Activated B cell treated with CpG ODN at 0.5 μM for 24 hours (primary cell): Measurements from ENCODE around the gene NEK10. TPM values are rescaled to one million over a fixed set of nuclear protein-coding genes. Genes with fewer than 3 reads are reported as not detected.
"Not testable (repeated sequence)": the region's sequence is repeated elsewhere in the genome, so short reads cannot be mapped to it uniquely, and the experiment has no call there.

Experiments
- ATAC-seq: fragments of 200-7000 bp; cut with Tn5 transposase; one replicate; pipeline ENCODE4 v1.10.0; 2021; ENCODE audit warnings: low read depth, mild to moderate bottlenecking, moderate library complexity
- CTCF ChIA-PET: fragments of 350-600 bp; sonication (Branson Sonifier 250); formaldehyde crosslinking; loops from one replicate; lab custom pipeline; 2021; ENCODE audit warnings: antibody characterized with exemption; lab: Charles Lee
- POLR2A ChIA-PET: fragments of 350-600 bp; sonication (Branson Sonifier 250); formaldehyde crosslinking; loops from one replicate; lab custom pipeline; 2021; ENCODE audit warnings: antibody characterized with exemption; lab: Charles Lee
- DNase-seq: peaks from one replicate; pipeline ENCODE4 v3.0.0; 2022
- H3K27ac Mint-ChIP-seq: one replicate; pipeline ENCODE4 v1.8.0; 2020; ENCODE audit warnings: mixed read lengths
- H3K27me3 Mint-ChIP-seq: one replicate; pipeline ENCODE4 v1.8.0; 2021; ENCODE audit warnings: mixed read lengths
- H3K36me3 Mint-ChIP-seq: one replicate; pipeline ENCODE4 v1.8.0; 2021; ENCODE audit warnings: low read depth, mixed read lengths
- H3K4me1 Mint-ChIP-seq: one replicate; pipeline ENCODE4 v1.8.0; 2021; ENCODE audit warnings: mixed read lengths
- H3K4me3 Mint-ChIP-seq: one replicate; pipeline ENCODE4 v1.8.0; 2020; ENCODE audit warnings: mild to moderate bottlenecking, mixed read lengths
- H3K9me3 Mint-ChIP-seq: one replicate; pipeline ENCODE4 v1.8.0; 2020; ENCODE audit warnings: mixed read lengths
- CTCF ChIP-seq: fragments of 200-600 bp; IDR thresholded peaks from one replicate; pipeline ENCODE4 v1.8.0; 2022; ENCODE audit warnings: antibody characterized with exemption, mild to moderate bottlenecking
- intact Hi-C: fragments of 100-400 bp; cut with micrococcal nuclease; formaldehyde crosslinking; loops from one replicate; pipeline ENCODE4 v1.15.1; 2024
- total RNA-seq: library from RNA; stranded (reverse); gene quantifications from 2 replicates; pipeline ENCODE4 v1.2.3, GENCODE V29; 2022

NEK10 gene
- total RNA-seq, 1 donor from 2014 or later, result 0.84 TPM

DNA sequence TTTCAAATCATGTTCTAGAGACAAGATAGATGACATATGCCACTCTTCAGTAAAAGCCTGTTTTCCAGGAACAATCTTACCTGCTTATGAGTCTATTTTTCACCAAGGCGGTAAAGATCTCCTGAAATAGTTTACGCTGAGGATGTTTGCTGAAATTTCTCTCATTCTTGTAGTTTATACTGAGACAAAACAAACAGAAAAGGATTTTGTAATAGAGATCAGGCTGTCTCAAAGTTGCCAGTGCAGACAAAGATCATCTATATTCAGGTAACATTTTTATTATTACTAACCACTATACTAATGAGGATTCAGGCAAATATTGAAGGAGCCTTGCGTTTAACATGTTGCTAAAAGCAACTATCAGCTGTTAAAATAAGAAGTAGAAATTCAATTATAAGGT lies 25.0 kb downstream of the NEK10 start:
- no peak for TF ChIP-seq CTCF
- intact Hi-C loops, result no loop called here
- DNase-seq (no peak), ATAC-seq (no peak)
- POLR2A ChIA-PET, result no interaction called here
- no peak overlapping the region for H3K4me3 Mint-ChIP-seq
- no peaks in the 10 kb centered on the region for H3K36me3 Mint-ChIP-seq
- no peaks in the 10 kb centered on the region for H3K9me3 Mint-ChIP-seq
- CTCF ChIA-PET, result no interaction called here
- peaks cover 8% of the 10 kb centered on the region for H3K4me1 Mint-ChIP-seq
- no peak overlapping the region for H3K27ac Mint-ChIP-seq
- no peaks in the 10 kb centered on the region for H3K27me3 Mint-ChIP-seq

GRCh38 chr3:27342267-27342666 lies 26.9 kb downstream of the NEK10 start:
- Mint-ChIP-seq H3K9me3 (no peaks in the 10 kb centered on the region), H3K36me3 (no peaks in the 10 kb centered on the region), H3K4me3 (no peak overlapping the region), H3K4me1 (peaks cover 8% of the 10 kb centered on the region), H3K27ac (no peak overlapping the region), H3K27me3 (no peaks in the 10 kb centered on the region)
- ChIA-PET POLR2A (no interaction called here), CTCF (no interaction called here)
- intact Hi-C loops, result no loop called here
- ATAC-seq, result no peak
- DNase-seq, result no peak
- TF ChIP-seq CTCF, result no peak

DNA sequence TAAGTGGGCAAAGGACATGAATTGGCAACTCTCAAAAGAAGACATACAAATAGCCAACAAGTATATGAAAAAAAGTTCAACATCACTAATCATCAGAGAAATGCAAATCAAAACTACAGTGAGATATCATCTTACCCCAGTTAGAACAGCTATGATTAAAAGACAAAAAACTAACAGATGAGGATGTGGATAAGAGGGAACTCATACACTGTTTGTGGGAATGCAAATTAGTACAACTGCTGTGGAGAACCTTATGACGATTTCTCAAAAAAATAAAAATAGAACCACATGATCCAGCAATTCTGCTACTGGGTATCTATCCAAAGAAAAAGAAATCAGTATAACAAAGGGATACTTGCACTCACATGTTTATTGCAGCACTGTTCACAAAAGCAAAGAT lies 28.6 kb downstream of the NEK10 start:
- no peaks in the 10 kb centered on the region for H3K9me3 Mint-ChIP-seq
- POLR2A ChIA-PET, result no interaction called here

GRCh38 chr3:27335571-27335970 lies 33.6 kb downstream of the NEK10 start:
- TF ChIP-seq CTCF, result no peak
- no peak overlapping the region for H3K4me3 Mint-ChIP-seq
- H3K4me1 Mint-ChIP-seq, result peaks cover 6% of the 10 kb centered on the region
- H3K27me3 Mint-ChIP-seq, result no peaks in the 10 kb centered on the region
- no peak overlapping the region for H3K27ac Mint-ChIP-seq
- no peak for ATAC-seq
- intact Hi-C loops, result no loop called here
- ChIA-PET POLR2A (no interaction called here), CTCF (no interaction called here)
- H3K9me3 Mint-ChIP-seq, result no peaks in the 10 kb centered on the region
- DNase-seq, result no peak
- H3K36me3 Mint-ChIP-seq, result no peaks in the 10 kb centered on the region

More for the DNA sequence above, 28.6 kb downstream of the NEK10 start:
- Mint-ChIP-seq H3K27ac (no peak overlapping the region), H3K4me1 (peaks cover 8% of the 10 kb centered on the region), H3K4me3 (no peak overlapping the region), H3K36me3 (no peaks in the 10 kb centered on the region), H3K27me3 (no peaks in the 10 kb centered on the region)
- intact Hi-C loops, result no loop called here
- CTCF ChIA-PET, result no interaction called here
- DNase-seq (no peak), ATAC-seq (peak; percentile 47)
- no peak for TF ChIP-seq CTCF

DNA sequence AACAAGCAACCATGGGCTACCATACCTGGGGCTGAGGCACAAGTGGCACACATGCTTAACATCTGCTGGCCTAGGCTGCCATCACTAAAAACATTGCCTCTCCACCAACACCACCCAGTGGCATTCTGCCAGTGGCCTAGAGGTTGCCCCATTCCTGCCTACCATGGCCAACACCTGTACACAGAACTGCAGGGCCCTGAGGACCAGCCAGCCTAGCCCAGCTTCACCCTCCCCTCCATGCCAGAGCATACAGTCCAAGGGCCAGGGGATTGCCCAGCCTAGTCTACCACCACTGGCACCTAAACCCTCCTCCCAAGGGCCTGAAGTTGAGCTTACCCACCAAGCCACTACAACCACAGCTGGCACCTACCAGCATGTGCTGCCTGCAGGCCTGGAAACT lies 35.3 kb downstream of the NEK10 start:
- no peaks in the 10 kb centered on the region for H3K27me3 Mint-ChIP-seq
- intact Hi-C loops, result no loop called here
- ChIA-PET POLR2A (no interaction called here), CTCF (no interaction called here)
- H3K4me1 Mint-ChIP-seq, result no peaks in the 10 kb centered on the region
- H3K36me3 Mint-ChIP-seq, result no peaks in the 10 kb centered on the region
- H3K9me3 Mint-ChIP-seq, result peaks cover 2% of the 10 kb centered on the region
- no peak overlapping the region for H3K4me3 Mint-ChIP-seq
- no peak for TF ChIP-seq CTCF
- no peak overlapping the region for H3K27ac Mint-ChIP-seq
- no peak for DNase-seq
- ATAC-seq, result no peak

- DNase-seq, H3K4me1 Mint-ChIP-seq, POLR2A ChIA-PET, CTCF ChIA-PET, H3K27ac Mint-ChIP-seq, ATAC-seq, H3K27me3 Mint-ChIP-seq, intact Hi-C loops, H3K4me3 Mint-ChIP-seq, H3K9me3 Mint-ChIP-seq, H3K36me3 Mint-ChIP-seq: not testable (repeated sequence)
Observed at GRCh38 chr3:27328982-27329762, 40.0 kb downstream of the NEK10 start.
